ENCODE results near the gene KCTD1.

Gene KCTD1

GRCh38 chr18:26470011-26470637 is 78.2 kb downstream of the KCTD1 start:
- no peaks in the 10 kb centered on the region for H4K20me1 ChIP-seq (ENCODE audit: insufficient read depth, low read length)
- no peak overlapping the region for H3K4me2 ChIP-seq (ENCODE audit: low read depth, low read length)
- TF ChIP-seq EZH2 (optimal IDR thresholded peaks at IDR 0.05; ENCODE audit: low read depth, low read length) (no peak), EZH2phosphoT487 (IDR thresholded peaks at IDR 0.05; ENCODE audit: low read length) (no peak), CTCF (IDR thresholded peaks at IDR 0.05; ENCODE audit: low read length) (no peak)
- H3F3A ChIP-seq (ENCODE audit: insufficient read depth, low read length): no peaks in the 10 kb centered on the region
- H3K4me1 ChIP-seq (ENCODE audit: low read length): no peaks in the 10 kb centered on the region
- no peaks in the 10 kb centered on the region for H3K9me2 ChIP-seq (replicated peaks; ENCODE audit: insufficient read depth, low read length)
- H3K27ac ChIP-seq (ENCODE audit: low read length): no peak overlapping the region
- no peak overlapping the region for H3K4me3 ChIP-seq (ENCODE audit: low read length)
- H3K36me3 ChIP-seq (replicated peaks; ENCODE audit: insufficient read depth, low read length): no peaks in the 10 kb centered on the region
- no peak overlapping the region for H2AFZ ChIP-seq (ENCODE audit: low read length)
- DNase-seq: no peak
- H3K9me3 ChIP-seq (replicated peaks; ENCODE audit: insufficient read depth, low read length): no peaks in the 10 kb centered on the region
- no peaks in the 10 kb centered on the region for H3K79me2 ChIP-seq (ENCODE audit: low read length)
- no peaks in the 10 kb centered on the region for H3K27me3 ChIP-seq (replicated peaks; ENCODE audit: insufficient read depth, low read length)
- H3K9ac ChIP-seq (ENCODE audit: low read length): no peak overlapping the region

GRCh38 chr18:26468931-26469340 is 79.4 kb downstream of the KCTD1 start:
- no peaks in the 10 kb centered on the region for H3F3A ChIP-seq (ENCODE audit: insufficient read depth, low read length)
- no peaks in the 10 kb centered on the region for H3K9me3 ChIP-seq (replicated peaks; ENCODE audit: insufficient read depth, low read length)
- no peaks in the 10 kb centered on the region for H3K9me2 ChIP-seq (replicated peaks; ENCODE audit: insufficient read depth, low read length)
- H3K79me2 ChIP-seq (ENCODE audit: low read length): no peaks in the 10 kb centered on the region
- DNase-seq: no peak
- no peak overlapping the region for H3K4me3 ChIP-seq (ENCODE audit: low read length)
- no peak overlapping the region for H3K4me2 ChIP-seq (ENCODE audit: low read depth, low read length)
- no peaks in the 10 kb centered on the region for H3K4me1 ChIP-seq (ENCODE audit: low read length)
- no peak overlapping the region for H2AFZ ChIP-seq (ENCODE audit: low read length)
- no peaks in the 10 kb centered on the region for H4K20me1 ChIP-seq (ENCODE audit: insufficient read depth, low read length)
- H3K27me3 ChIP-seq (replicated peaks; ENCODE audit: insufficient read depth, low read length): no peaks in the 10 kb centered on the region
- H3K36me3 ChIP-seq (replicated peaks; ENCODE audit: insufficient read depth, low read length): no peaks in the 10 kb centered on the region
- TF ChIP-seq EZH2phosphoT487 (IDR thresholded peaks at IDR 0.05; ENCODE audit: low read length) (no peak), EZH2 (optimal IDR thresholded peaks at IDR 0.05; ENCODE audit: low read depth, low read length) (no peak), CTCF (IDR thresholded peaks at IDR 0.05; ENCODE audit: low read length) (peak; percentile 42)
- H3K9ac ChIP-seq (ENCODE audit: low read length): no peak overlapping the region
- no peak overlapping the region for H3K27ac ChIP-seq (ENCODE audit: low read length)

- Histone ChIP-seq H3K9me3 (replicated peaks; ENCODE audit: insufficient read depth, low read length) (no peaks in the 10 kb centered on the region), H3K27ac (ENCODE audit: low read length) (no peak overlapping the region), H3K4me3 (ENCODE audit: low read length) (no peak overlapping the region), H3K4me1 (ENCODE audit: low read length) (peaks cover 19% of the 10 kb centered on the region), H3K4me2 (ENCODE audit: low read depth, low read length) (no peak overlapping the region), H3F3A (ENCODE audit: insufficient read depth, low read length) (peaks cover 9% of the 10 kb centered on the region), H3K27me3 (replicated peaks; ENCODE audit: insufficient read depth, low read length) (no peaks in the 10 kb centered on the region), H4K20me1 (ENCODE audit: insufficient read depth, low read length) (no peaks in the 10 kb centered on the region), H3K79me2 (ENCODE audit: low read length) (no peaks in the 10 kb centered on the region), H3K9ac (ENCODE audit: low read length) (no peak overlapping the region), H2AFZ (ENCODE audit: low read length) (no peak overlapping the region), H3K36me3 (replicated peaks; ENCODE audit: insufficient read depth, low read length) (no peaks in the 10 kb centered on the region), H3K9me2 (replicated peaks; ENCODE audit: insufficient read depth, low read length) (no peaks in the 10 kb centered on the region)
- TF ChIP-seq EZH2phosphoT487 (IDR thresholded peaks at IDR 0.05; ENCODE audit: low read length) (no peak), EZH2 (optimal IDR thresholded peaks at IDR 0.05; ENCODE audit: low read depth, low read length) (no peak), CTCF (IDR thresholded peaks at IDR 0.05; ENCODE audit: low read length) (no peak)
- no peak for DNase-seq
These were observed 82.3 kb downstream of the KCTD1 start for GRCh38 chr18:26466026-26466425.

Measured in MM.1S (cell line).